Measurements from ENCODE around the gene LILRB5.
"Not testable (repeated sequence)": the region's sequence is repeated elsewhere in the genome, so short reads cannot be mapped to it uniquely, and the experiment has no call there.

The LILRB5 gene

GRCh38 chr19:54257116-54257480, at the start of gene LILRB5:
Gene LILRB5, minus strand, starts transcription at chr19:54257273. Its CDS starts 80 bp downstream, at chr19:54257193.
- no peak for DNase-seq

GRCh38 chr19:54305141-54305540, 48.1 kb upstream of the LILRB5 start:
- DNase-seq: no peak

GRCh38 chr19:54302257-54302656, 45.2 kb upstream of the LILRB5 start:
- DNase-seq: no peak

- DNase-seq: no peak
Observed at GRCh38 chr19:54299515-54299914, 42.4 kb upstream of the LILRB5 start.

GRCh38 chr19:54299126-54299498, 42.0 kb upstream of the LILRB5 start:
- DNase-seq: no peak

- DNase-seq: no peak
Observed at GRCh38 chr19:54298357-54299125, 41.5 kb upstream of the LILRB5 start.

GRCh38 chr19:54297759-54298305, 40.8 kb upstream of the LILRB5 start:
- DNase-seq: no peak

GRCh38 chr19:54294539-54294938, 37.5 kb upstream of the LILRB5 start:
- no peak for DNase-seq

- DNase-seq: not testable (repeated sequence)
Observed at GRCh38 chr19:54289160-54289559, 32.1 kb upstream of the LILRB5 start.

GRCh38 chr19:54287456-54287855, 30.4 kb upstream of the LILRB5 start:
- no peak for DNase-seq

- not testable (repeated sequence) for DNase-seq
Observed at GRCh38 chr19:54286283-54286682, 29.2 kb upstream of the LILRB5 start.

GRCh38 chr19:54285427-54286056, 28.5 kb upstream of the LILRB5 start:
- DNase-seq: not testable (repeated sequence)

GRCh38 chr19:54282686-54283470, 25.8 kb upstream of the LILRB5 start:
- DNase-seq: no peak

- not testable (repeated sequence) for DNase-seq
Observed at GRCh38 chr19:54281729-54282075, 24.6 kb upstream of the LILRB5 start.

GRCh38 chr19:54281007-54281728, 24.1 kb upstream of the LILRB5 start, which contains the start of gene LILRB2:
Gene LILRB2, minus strand, starts transcription at chr19:54281110. Its CDS starts 614 bp downstream, at chr19:54280496.
- no peak for DNase-seq

GRCh38 chr19:54280441-54280840, 23.4 kb upstream of the LILRB5 start:
- not testable (repeated sequence) for DNase-seq

GRCh38 chr19:54280025-54280424, 23.0 kb upstream of the LILRB5 start:
- not testable (repeated sequence) for DNase-seq

- DNase-seq: no peak
Observed at GRCh38 chr19:54279406-54279962, 22.4 kb upstream of the LILRB5 start.

GRCh38 chr19:54278571-54279195, 21.6 kb upstream of the LILRB5 start:
- DNase-seq: not testable (repeated sequence)

GRCh38 chr19:54278056-54278455, 21.0 kb upstream of the LILRB5 start:
- DNase-seq: not testable (repeated sequence)

GRCh38 chr19:54277111-54277615, 20.1 kb upstream of the LILRB5 start:
- DNase-seq: not testable (repeated sequence)

- DNase-seq: no peak
Observed at GRCh38 chr19:54275951-54276350, 18.9 kb upstream of the LILRB5 start.

Measured in NCI-H446 treated with DMSO at 0.1 percent for 48 hours (cell line).